Hematopoietic multipotent progenitor cell treated with erythropoietin and hydrocortisone succinate and interleukin-3 and kit ligand, for 15 days (in vitro differentiated cells): ENCODE data around the gene FOCAD.
"Not testable (repeated sequence)": the region's sequence is repeated elsewhere in the genome, so short reads cannot be mapped to it uniquely, and the experiment has no call there.

Experiments
- DNase-seq: peaks from one replicate; pipeline ENCODE4 v3.0.0-alpha.2; 2015; ENCODE audit warnings: low spot score

The FOCAD gene

GRCh38 chr9:20673537-20673936 lies 10.5 kb upstream of the FOCAD start:
- DNase-seq, result not testable (repeated sequence)

- no peak for DNase-seq
Measured at GRCh38 chr9:20681467-20681866, 2.6 kb upstream of the FOCAD start.

GRCh38 chr9:20683351-20684034 lies 566 bp upstream of the FOCAD start:
- DNase-seq, result peak; percentile 40

- peak; percentile 22 for DNase-seq
Measured at GRCh38 chr9:20684875-20685696, 1.0 kb downstream of the FOCAD start.

- DNase-seq, result no peak
Measured at GRCh38 chr9:20685769-20686168, 1.7 kb downstream of the FOCAD start.

GRCh38 chr9:20689833-20690232 lies 5.8 kb downstream of the FOCAD start:
- no peak for DNase-seq

- DNase-seq, result no peak
Measured at GRCh38 chr9:20692554-20692953, 8.5 kb downstream of the FOCAD start.

GRCh38 chr9:20693068-20693467 lies 9.0 kb downstream of the FOCAD start:
- no peak for DNase-seq

GRCh38 chr9:20694248-20694647 lies 10.2 kb downstream of the FOCAD start:
- no peak for DNase-seq

- no peak for DNase-seq
Measured at GRCh38 chr9:20697021-20697719, 13.1 kb downstream of the FOCAD start.

GRCh38 chr9:20698782-20699181 lies 14.7 kb downstream of the FOCAD start:
- DNase-seq, result no peak

- no peak for DNase-seq
Measured at GRCh38 chr9:20701060-20701459, 17.0 kb downstream of the FOCAD start.

GRCh38 chr9:20702570-20702969 lies 18.5 kb downstream of the FOCAD start:
- DNase-seq, result no peak

GRCh38 chr9:20703146-20703545 lies 19.1 kb downstream of the FOCAD start:
- DNase-seq, result no peak

GRCh38 chr9:20707708-20708107 lies 23.6 kb downstream of the FOCAD start:
- no peak for DNase-seq

GRCh38 chr9:20713172-20713571 lies 29.1 kb downstream of the FOCAD start:
- no peak for DNase-seq

GRCh38 chr9:20714442-20715415 lies 30.7 kb downstream of the FOCAD start:
- no peak for DNase-seq

GRCh38 chr9:20722221-20722620 lies 38.2 kb downstream of the FOCAD start:
- no peak for DNase-seq

GRCh38 chr9:20725675-20726074 lies 41.6 kb downstream of the FOCAD start:
- no peak for DNase-seq

GRCh38 chr9:20726144-20726543 lies 42.1 kb downstream of the FOCAD start:
- DNase-seq, result no peak

- DNase-seq, result no peak
Measured at GRCh38 chr9:20728493-20729220, 44.6 kb downstream of the FOCAD start.
